IMR-90 (cell line): ENCODE measurements around the gene MFAP2. TPM values are rescaled to one million over a fixed set of nuclear protein-coding genes. Genes with fewer than 3 reads are reported as not detected.

Source experiments
- ATAC-seq: fragments of 200-7000 bp; cut with Tn5 transposase; 2 replicates; pipeline ENCODE4 v1.9.1; 2020; ENCODE audit warnings: low read depth, mild to moderate bottlenecking, moderate library complexity
- BruUV-seq: library from RNA; stranded (reverse); fragments of 400-500 nt; replicated peaks from 2 replicates; lab custom pipeline; 2021; lab: Mats Ljungman, UMichigan
- CTCF ChIA-PET: fragments of 300-600 bp; formaldehyde crosslinking; extraction: SDS; loops from one replicate; lab custom pipeline; 2021; ENCODE audit warnings: antibody characterized with exemption; lab: Yijun Ruan, JAX
- POLR2A ChIA-PET: fragments of 300-600 bp; sonication (Branson Sonifier 250); formaldehyde crosslinking; loops from one replicate; lab custom pipeline; 2022; ENCODE audit warnings: antibody characterized with exemption; ENCODE audit not compliant: unreplicated experiment; lab: Charles Lee
- DNase-seq: peaks from one replicate; pipeline ENCODE4 v3.0.0; 2013
- H2AFZ ChIP-seq: replicated peaks from 2 replicates; pipeline ENCODE3; 2013; ENCODE audit warnings: low read length, mild to moderate bottlenecking; ENCODE audit not compliant: poor library complexity
- H2AK5ac ChIP-seq: 2 replicates; pipeline ENCODE4 v1.6.1; 2013; ENCODE audit warnings: low read depth, low read length, inconsistent platforms
- H2AK9ac ChIP-seq: replicated peaks from 2 replicates; pipeline ENCODE3; 2013; ENCODE audit warnings: mild to moderate bottlenecking, low read depth, low read length, moderate library complexity; ENCODE audit not compliant: poor library complexity
- H2BK120ac ChIP-seq: 2 replicates; pipeline ENCODE4 v1.6.1; 2013; ENCODE audit warnings: low read depth, low read length, inconsistent platforms
- H2BK15ac ChIP-seq: 3 replicates; pipeline ENCODE4 v1.6.1; 2013; ENCODE audit warnings: low read depth, low read length, inconsistent platforms
- H2BK20ac ChIP-seq: 2 replicates; pipeline ENCODE4 v1.6.1; 2013; ENCODE audit warnings: low read depth, mild to moderate bottlenecking, inconsistent platforms, low read length, moderate library complexity
- H2BK5ac ChIP-seq: 2 replicates; pipeline ENCODE4 v1.6.1; 2013; ENCODE audit warnings: mild to moderate bottlenecking, low read depth, low read length, inconsistent platforms; ENCODE audit not compliant: poor library complexity, severe bottlenecking
- H3K14ac ChIP-seq: replicated peaks from 2 replicates; pipeline ENCODE4 v1.6.1; 2013; ENCODE audit warnings: low read depth, low read length, inconsistent platforms
- H3K18ac ChIP-seq: 2 replicates; pipeline ENCODE4 v1.6.1; 2013; ENCODE audit warnings: low read depth, low read length, control low read depth
- H3K23ac ChIP-seq: 2 replicates; pipeline ENCODE4 v1.6.1; 2013; ENCODE audit warnings: low read depth, low read length, inconsistent platforms
- H3K27ac ChIP-seq: 2 replicates; pipeline ENCODE4 v1.5.1; 2013; ENCODE audit warnings: mild to moderate bottlenecking, control low read depth, low read length; ENCODE audit not compliant: insufficient read depth
- H3K27me3 ChIP-seq: 2 replicates; pipeline ENCODE4 v1.6.1; 2013; ENCODE audit warnings: low read length; ENCODE audit not compliant: control insufficient read depth, insufficient read depth
- H3K36me3 ChIP-seq: 2 replicates; pipeline ENCODE4 v1.6.1; 2013; ENCODE audit warnings: low read length, mixed read lengths; ENCODE audit not compliant: control insufficient read depth, insufficient read depth
- H3K4ac ChIP-seq: 2 replicates; pipeline ENCODE4 v1.6.1; 2013; ENCODE audit warnings: low read depth, low read length, inconsistent platforms
- H3K4me1 ChIP-seq: 2 replicates; pipeline ENCODE4 v1.6.1; 2013; ENCODE audit warnings: low read length, mixed read lengths; ENCODE audit not compliant: control insufficient read depth, insufficient read depth
- H3K4me2 ChIP-seq: 2 replicates; pipeline ENCODE4 v1.6.1; 2013; ENCODE audit warnings: low read depth, mild to moderate bottlenecking, control low read depth, low read length, moderate library complexity
- H3K4me3 ChIP-seq: 2 replicates; pipeline ENCODE4 v1.5.1; 2013; ENCODE audit warnings: low read depth, mild to moderate bottlenecking, control low read depth, low read length, moderate library complexity; ENCODE audit not compliant: insufficient read depth
- H3K56ac ChIP-seq: 2 replicates; pipeline ENCODE4 v1.6.1; 2013; ENCODE audit warnings: low read length, inconsistent platforms; ENCODE audit not compliant: insufficient read depth; ENCODE audit errors: extremely low read depth
- H3K79me1 ChIP-seq, 2 experiments: 2 replicates each; pipeline ENCODE4 v1.6.1; 2013; ENCODE audit warnings: low read length in 2 of 2, inconsistent platforms in 1 of 2, low read depth in 1 of 2
- H3K9ac ChIP-seq: 2 replicates; pipeline ENCODE4 v1.6.1; 2013; ENCODE audit warnings: low read depth, low read length, control low read depth
- H3K9me1 ChIP-seq: 2 replicates; pipeline ENCODE4 v1.6.1; 2013; ENCODE audit warnings: low read length, inconsistent platforms; ENCODE audit not compliant: insufficient read depth
- H3K9me3 ChIP-seq: 2 replicates; pipeline ENCODE4 v1.6.1; 2013; ENCODE audit warnings: low read length; ENCODE audit not compliant: control insufficient read depth, insufficient read depth
- H4K20me1 ChIP-seq: 2 replicates; pipeline ENCODE4 v1.6.1; 2013; ENCODE audit warnings: low read length, inconsistent platforms; ENCODE audit not compliant: insufficient read depth
- H4K5ac ChIP-seq: 2 replicates; pipeline ENCODE4 v1.6.1; 2013; ENCODE audit warnings: mild to moderate bottlenecking, low read depth, low read length, control low read depth
- H4K8ac ChIP-seq, 2 experiments: 2 replicates each; pipeline ENCODE4 v1.6.1; 2013; ENCODE audit warnings: low read depth in 2 of 2, low read length in 2 of 2, control low read depth in 1 of 2, inconsistent platforms in 1 of 2
- H4K91ac ChIP-seq: 2 replicates; pipeline ENCODE4 v1.6.1; 2013; ENCODE audit warnings: low read depth, low read length, inconsistent platforms; ENCODE audit not compliant: insufficient read depth
- FOS ChIP-seq: fragments of 150-350 bp; IDR thresholded peaks from 2 replicates; pipeline ENCODE4 v1.6.1; 2016; ENCODE audit warnings: low read depth, low read length
- NFE2L2 ChIP-seq: fragments of 150-350 bp; IDR thresholded peaks from 2 replicates; pipeline ENCODE4 v1.6.1; 2016; ENCODE audit warnings: low read depth, mild to moderate bottlenecking, low read length
- WGBS, 2 experiments: methylation state at CpG; one replicate each; pipeline versions ENCODE4 v1.1.5 to v1.1.7; 2013; ENCODE audit warnings: missing lambda C conversion rate in 2 of 2; ENCODE audit not compliant: insufficient read length in 1 of 2; ENCODE audit errors: extremely low coverage in 2 of 2; 5-methylcytosine and 5-hydroxymethylcytosine counted together
- dilution Hi-C: fragments of 300-500 bp; cut with HindIII; formaldehyde crosslinking; loops from one replicate; pipeline ENCODE4 v1.14.3; 2018; ENCODE audit warnings: low sequenced_read_pairs; ENCODE audit not compliant: unreplicated experiment
- in situ Hi-C: fragments of 300-500 bp; cut with MboI; formaldehyde crosslinking; loops from 3 replicates; pipeline ENCODE4 v1.14.3; 2019; ENCODE audit warnings: low sequenced_read_pairs, inconsistent platforms, mixed read lengths
- intact Hi-C: fragments of 100-400 bp; cut with micrococcal nuclease; formaldehyde crosslinking; loops from 2 replicates; pipeline ENCODE4 v1.10.0; 2022
- polyA plus RNA-seq, 3 experiments: library from polyadenylated mRNA; depleted of rRNA; stranded (reverse); fragments of >200 nt; gene quantifications; 2 replicates each; pipeline ENCODE4 v1.2.3, GENCODE V29; 2012; ENCODE audit warnings: low replicate concordance in 1 of 3
- total RNA-seq: library from RNA; depleted of rRNA; stranded (reverse); fragments of >200 nt; gene quantifications from 2 replicates; pipeline ENCODE4 v1.2.3, GENCODE V29; 2012

The MFAP2 gene
- total and polyA plus RNA-seq, 2 of the 4 experiments (the other 2 are of a cell fraction): 3.9 to 13.9 TPM

DNA sequence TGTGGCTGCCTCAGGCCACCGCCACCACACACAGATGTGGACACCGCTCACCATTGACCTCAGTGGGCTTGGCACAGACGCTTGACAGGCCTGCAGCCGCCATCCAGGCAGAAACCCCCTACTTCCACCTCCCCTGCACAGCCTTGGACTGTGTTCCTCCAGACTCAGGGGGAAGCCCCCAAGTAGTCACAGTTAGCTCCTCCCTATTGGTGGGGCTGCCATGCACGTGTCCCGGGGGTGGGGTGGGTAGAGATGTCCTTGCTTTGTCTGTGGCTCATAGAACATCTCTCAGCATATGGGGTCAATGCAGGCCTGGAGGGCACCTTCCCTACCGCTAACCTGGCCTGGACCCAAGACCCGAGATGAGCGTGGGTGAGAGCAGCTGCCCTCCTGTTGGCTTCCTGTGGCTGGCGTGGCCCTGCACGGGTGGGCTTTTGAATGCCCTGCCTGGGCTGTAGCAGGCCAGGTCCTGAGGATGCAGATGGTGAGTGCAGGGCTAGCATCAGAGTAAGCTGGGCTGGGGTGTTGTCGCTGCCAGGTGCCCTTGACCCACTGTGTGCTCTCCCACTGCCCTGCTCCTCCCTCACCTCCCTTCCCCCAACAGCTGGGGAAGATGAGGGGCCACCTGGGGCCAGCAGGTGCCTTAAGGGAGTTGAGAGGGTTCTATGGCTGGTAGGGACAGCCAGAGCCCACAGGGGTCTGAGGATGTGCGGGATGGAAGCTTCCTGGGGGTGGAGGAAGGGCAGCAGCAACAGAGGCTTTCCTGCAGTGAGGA, 52.5 kb downstream of the MFAP2 start (continued):
- TF ChIP-seq FOS: no peak

DNA sequence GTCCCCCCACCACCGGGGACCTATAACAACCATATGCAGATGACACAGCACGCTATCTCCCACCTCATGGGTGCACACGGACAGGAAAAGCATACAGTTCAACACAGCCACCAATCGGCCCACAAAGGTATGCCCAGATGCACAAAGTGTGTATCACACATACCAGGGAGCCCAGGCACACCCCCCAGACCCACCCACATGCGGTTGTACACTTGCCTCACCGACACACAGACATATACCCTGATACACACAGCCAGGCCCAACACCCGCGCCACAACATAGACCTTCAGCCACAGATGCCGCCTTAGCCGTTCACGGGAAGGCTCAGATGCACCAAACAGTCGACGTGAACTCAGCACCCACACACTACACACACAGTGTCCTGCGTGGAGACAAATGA, 53.2 kb downstream of the MFAP2 start:
- BruUV-seq: no TSS peak
- H3K4me1 ChIP-seq: no peaks in the 10 kb centered on the region
- H3K9ac ChIP-seq: no peak overlapping the region
- TF ChIP-seq NFE2L2: no peak
- dilution Hi-C loops (no loop called here), intact Hi-C loops (no loop called here), in situ Hi-C loops (no loop called here)
- no peak overlapping the region for H4K91ac ChIP-seq
- H3K56ac ChIP-seq: no peak overlapping the region
- peaks cover 8% of the 10 kb centered on the region; the same call in 1 of the 2 replicates for H3K9me1 ChIP-seq
- peak overlapping the region; percentile 45 for H2AFZ ChIP-seq
- DNase-seq (no peak), ATAC-seq (no peak)
- WGBS, 2 experiments: 81% methylated on average over 12 of the region's 14 CpGs; no CpG with 5 or more reads in 1 of the 2 experiments
- no peak overlapping the region for H4K5ac ChIP-seq
- H2BK120ac ChIP-seq: no peak overlapping the region
- no peak overlapping the region for H3K27ac ChIP-seq
- H3K4me2 ChIP-seq: no peak overlapping the region
- no peak overlapping the region for H2BK20ac ChIP-seq
- H4K20me1 ChIP-seq: no peaks in the 10 kb centered on the region; the same call in 1 of the 2 replicates
- H2BK15ac ChIP-seq: no peak overlapping the region
- H2AK5ac ChIP-seq: no peak overlapping the region
- no peak overlapping the region for H4K8ac ChIP-seq
- CTCF ChIA-PET: no interaction called here
- H3K9me3 ChIP-seq: no peaks in the 10 kb centered on the region
- no peak overlapping the region for H3K18ac ChIP-seq
- no peaks in the 10 kb centered on the region; the same call in 1 of the 2 replicates for H3K36me3 ChIP-seq
- H3K4me3 ChIP-seq: no peak overlapping the region
- no peak overlapping the region for H2BK5ac ChIP-seq
- H2AK9ac ChIP-seq: no peak overlapping the region
- H3K14ac ChIP-seq: no peak overlapping the region
- H3K27me3 ChIP-seq: no peaks in the 10 kb centered on the region; the same call in 1 of the 2 replicates
- H3K79me1 ChIP-seq: no peaks in the 10 kb centered on the region
- POLR2A ChIA-PET: no interaction called here
- H3K23ac ChIP-seq: no peak overlapping the region
- H3K4ac ChIP-seq: no peak overlapping the region
